ENCODE measurements around the gene PTPRN2. TPM values are rescaled to one million over a fixed set of nuclear protein-coding genes. Genes with fewer than 3 reads are reported as not detected.

PTPRN2 gene
- total RNA-seq, 1 experiment from 2014 or later, result 1.7 TPM

DNA sequence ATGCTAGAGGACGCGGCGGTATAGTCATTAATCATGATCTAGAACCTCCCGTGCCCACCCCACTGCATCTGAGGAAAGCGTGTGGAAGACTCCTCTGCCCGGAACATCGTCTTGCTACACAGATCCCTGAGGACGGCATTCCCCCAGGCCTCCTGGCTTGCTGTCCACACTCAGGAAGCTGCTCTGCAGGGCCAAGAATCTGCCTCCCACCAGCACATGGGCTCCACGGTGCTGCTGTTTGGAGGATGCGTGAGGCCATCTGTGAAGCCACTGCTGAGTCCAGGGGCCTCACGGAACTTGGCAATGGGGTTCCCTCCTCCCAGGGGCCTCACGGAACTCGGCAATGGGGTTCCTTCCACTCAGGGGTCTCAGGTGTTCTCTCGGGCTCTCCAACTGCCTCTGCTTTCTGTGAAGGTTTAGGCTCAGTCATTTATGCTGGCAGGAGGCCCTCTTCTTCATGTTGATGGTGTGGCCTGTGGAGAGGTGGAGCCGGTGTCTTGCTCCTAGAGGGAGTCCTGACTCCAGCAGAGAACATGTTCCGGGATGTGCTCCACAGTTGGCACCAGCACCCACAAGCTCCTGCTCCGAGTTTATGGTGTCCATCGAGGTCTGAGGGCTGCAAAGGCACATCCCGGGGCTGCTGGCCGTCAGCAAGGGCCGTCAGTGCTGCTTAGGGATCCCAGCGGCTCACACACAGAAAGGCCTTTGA lies 977.5 kb downstream of the PTPRN2 start:
- no peaks in the 10 kb centered on the region for H3K27me3 ChIP-seq (ENCODE audit: low read length)
- H3K79me2 ChIP-seq (ENCODE audit: low read length), result no peaks in the 10 kb centered on the region
- no peak overlapping the region for H3K27ac ChIP-seq (ENCODE audit: low read length)
- H3K9me3 ChIP-seq (ENCODE audit: low read length), result no peaks in the 10 kb centered on the region
- H3K4me1 ChIP-seq (ENCODE audit: low read length), result no peaks in the 10 kb centered on the region
- no peaks in the 10 kb centered on the region for H4K20me1 ChIP-seq (ENCODE audit: insufficient read depth, low read depth, low read length)
- no peak for DNase-seq
- H3K4me2 ChIP-seq (ENCODE audit: low read depth, low read length, poor library complexity, severe bottlenecking), result no peak overlapping the region
- no peak overlapping the region for H3K9ac ChIP-seq (ENCODE audit: low read length)
- no peaks in the 10 kb centered on the region for H3K36me3 ChIP-seq (ENCODE audit: insufficient read depth, low read length)
- no peaks in the 10 kb centered on the region for H3K9me2 ChIP-seq (replicated peaks; ENCODE audit: insufficient read depth, low read length)
- H3K4me3 ChIP-seq (ENCODE audit: low read length), result no peak overlapping the region
- H2AFZ ChIP-seq (ENCODE audit: low read length), result no peak overlapping the region

DNA sequence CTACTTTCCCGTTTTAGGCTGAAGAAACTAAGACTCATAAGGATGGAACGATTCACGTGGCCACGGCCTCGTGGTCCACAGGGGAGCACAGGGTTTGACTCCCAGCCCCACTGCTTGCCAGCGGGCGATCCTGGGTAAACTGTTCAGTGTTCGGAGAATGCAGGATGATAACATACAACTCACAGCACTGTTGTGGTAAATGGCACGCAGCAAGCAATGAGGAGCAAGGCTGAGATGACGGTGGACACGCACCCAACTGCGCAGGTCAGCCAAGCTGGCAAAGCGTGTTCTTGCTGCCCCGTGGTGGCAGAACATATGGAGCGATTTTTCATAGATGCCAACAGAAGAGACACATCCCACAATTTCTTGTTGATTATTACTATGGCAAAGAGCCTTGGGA lies 978.1 kb downstream of the PTPRN2 start:
- Histone ChIP-seq H3K4me2 (ENCODE audit: low read depth, low read length, poor library complexity, severe bottlenecking) (no peak overlapping the region), H2AFZ (ENCODE audit: low read length) (no peak overlapping the region), H3K9me2 (replicated peaks; ENCODE audit: insufficient read depth, low read length) (no peaks in the 10 kb centered on the region), H3K36me3 (ENCODE audit: insufficient read depth, low read length) (no peaks in the 10 kb centered on the region), H3K27me3 (ENCODE audit: low read length) (no peaks in the 10 kb centered on the region), H3K4me3 (ENCODE audit: low read length) (no peak overlapping the region), H3K9me3 (ENCODE audit: low read length) (no peaks in the 10 kb centered on the region), H4K20me1 (ENCODE audit: insufficient read depth, low read depth, low read length) (no peaks in the 10 kb centered on the region), H3K4me1 (ENCODE audit: low read length) (no peaks in the 10 kb centered on the region), H3K27ac (ENCODE audit: low read length) (no peak overlapping the region), H3K79me2 (ENCODE audit: low read length) (no peaks in the 10 kb centered on the region), H3K9ac (ENCODE audit: low read length) (no peak overlapping the region)
- no peak for DNase-seq

DNA sequence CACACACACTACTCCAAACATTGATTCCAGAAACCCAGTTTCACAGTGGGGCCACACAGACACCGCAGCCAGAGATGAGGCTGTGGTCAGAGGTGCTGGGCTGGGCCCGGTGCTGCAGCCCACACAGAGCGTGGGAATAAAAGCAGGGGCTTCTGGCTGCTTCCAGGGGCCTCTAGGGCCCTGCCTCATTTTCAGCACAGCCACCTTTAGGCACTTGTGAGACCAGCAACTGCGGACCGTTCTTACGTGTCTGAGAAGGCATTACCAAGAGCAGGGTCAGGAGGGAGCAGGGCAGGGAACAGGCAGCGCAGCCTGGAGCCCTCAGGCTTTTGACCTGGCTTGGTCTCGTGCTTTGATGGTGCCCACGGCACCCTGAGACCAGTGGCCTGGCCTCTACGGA lies 980.4 kb downstream of the PTPRN2 start:
- no peaks in the 10 kb centered on the region for H3K27me3 ChIP-seq (ENCODE audit: low read length)
- H2AFZ ChIP-seq (ENCODE audit: low read length), result no peak overlapping the region
- no peaks in the 10 kb centered on the region for H3K9me3 ChIP-seq (ENCODE audit: low read length)
- no peak for DNase-seq
- H3K79me2 ChIP-seq (ENCODE audit: low read length), result no peaks in the 10 kb centered on the region
- no peak overlapping the region for H3K4me3 ChIP-seq (ENCODE audit: low read length)
- no peaks in the 10 kb centered on the region for H4K20me1 ChIP-seq (ENCODE audit: insufficient read depth, low read depth, low read length)
- no peak overlapping the region for H3K9ac ChIP-seq (ENCODE audit: low read length)
- no peaks in the 10 kb centered on the region for H3K9me2 ChIP-seq (replicated peaks; ENCODE audit: insufficient read depth, low read length)
- no peak overlapping the region for H3K4me2 ChIP-seq (ENCODE audit: low read depth, low read length, poor library complexity, severe bottlenecking)
- H3K27ac ChIP-seq (ENCODE audit: low read length), result no peak overlapping the region
- H3K4me1 ChIP-seq (ENCODE audit: low read length), result no peaks in the 10 kb centered on the region
- no peaks in the 10 kb centered on the region for H3K36me3 ChIP-seq (ENCODE audit: insufficient read depth, low read length)

DNA sequence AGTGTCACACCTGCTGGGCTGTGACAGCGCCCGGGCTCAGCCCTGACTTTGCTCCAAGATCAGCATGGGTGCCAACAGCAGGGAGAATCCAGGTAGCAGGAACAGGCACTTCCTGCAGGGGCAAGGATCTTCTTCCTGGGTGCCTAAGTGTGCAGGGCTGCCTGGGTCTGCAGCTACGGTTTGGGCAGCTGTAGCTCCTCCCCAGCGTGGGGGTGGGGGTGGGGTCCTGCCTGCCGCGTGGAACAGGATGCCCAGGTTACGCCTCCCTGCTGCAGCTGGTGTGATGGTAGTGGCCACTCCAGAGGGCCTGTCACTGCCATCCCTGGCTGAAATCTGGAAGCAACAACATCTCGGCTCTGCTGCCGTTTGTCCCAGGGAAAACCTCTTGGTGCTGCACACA lies 981.5 kb downstream of the PTPRN2 start:
- Histone ChIP-seq H3K4me2 (ENCODE audit: low read depth, low read length, poor library complexity, severe bottlenecking) (no peak overlapping the region), H3K9ac (ENCODE audit: low read length) (no peak overlapping the region), H3K36me3 (ENCODE audit: insufficient read depth, low read length) (no peaks in the 10 kb centered on the region), H2AFZ (ENCODE audit: low read length) (no peak overlapping the region), H3K27ac (ENCODE audit: low read length) (no peak overlapping the region), H3K9me2 (replicated peaks; ENCODE audit: insufficient read depth, low read length) (no peaks in the 10 kb centered on the region), H3K9me3 (ENCODE audit: low read length) (no peaks in the 10 kb centered on the region), H3K4me3 (ENCODE audit: low read length) (no peak overlapping the region), H4K20me1 (ENCODE audit: insufficient read depth, low read depth, low read length) (no peaks in the 10 kb centered on the region), H3K79me2 (ENCODE audit: low read length) (no peaks in the 10 kb centered on the region), H3K4me1 (ENCODE audit: low read length) (no peaks in the 10 kb centered on the region), H3K27me3 (ENCODE audit: low read length) (no peaks in the 10 kb centered on the region)
- no peak for DNase-seq

DNA sequence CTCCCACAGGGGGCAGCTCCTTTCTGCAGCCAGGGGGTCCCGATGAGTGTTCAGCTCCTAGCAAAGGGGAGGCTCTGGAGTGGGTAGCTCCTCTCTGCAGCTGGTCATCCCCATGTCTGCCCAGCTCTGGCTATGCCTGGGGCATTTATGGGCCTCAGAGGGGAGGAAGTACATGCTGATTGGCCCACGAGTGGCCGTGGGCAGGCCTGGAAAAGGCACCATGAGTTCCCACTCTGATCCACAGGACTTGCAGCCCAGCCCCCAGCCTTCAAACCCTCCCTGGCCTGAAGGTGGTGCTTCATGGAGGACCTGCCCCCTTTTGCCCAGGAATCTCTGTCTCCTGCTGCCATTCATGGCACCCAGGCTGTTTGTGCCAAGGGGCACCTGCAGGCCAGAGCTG lies 982.0 kb downstream of the PTPRN2 start:
- H4K20me1 ChIP-seq (ENCODE audit: insufficient read depth, low read depth, low read length), result no peaks in the 10 kb centered on the region
- no peak for DNase-seq
- H3K4me2 ChIP-seq (ENCODE audit: low read depth, low read length, poor library complexity, severe bottlenecking), result no peak overlapping the region
- no peaks in the 10 kb centered on the region for H3K9me3 ChIP-seq (ENCODE audit: low read length)
- no peaks in the 10 kb centered on the region for H3K79me2 ChIP-seq (ENCODE audit: low read length)
- H2AFZ ChIP-seq (ENCODE audit: low read length), result no peak overlapping the region
- H3K4me1 ChIP-seq (ENCODE audit: low read length), result no peaks in the 10 kb centered on the region
- H3K27ac ChIP-seq (ENCODE audit: low read length), result no peak overlapping the region
- H3K36me3 ChIP-seq (ENCODE audit: insufficient read depth, low read length), result no peaks in the 10 kb centered on the region
- H3K9ac ChIP-seq (ENCODE audit: low read length), result no peak overlapping the region
- H3K9me2 ChIP-seq (replicated peaks; ENCODE audit: insufficient read depth, low read length), result no peaks in the 10 kb centered on the region
- no peak overlapping the region for H3K4me3 ChIP-seq (ENCODE audit: low read length)
- H3K27me3 ChIP-seq (ENCODE audit: low read length), result no peaks in the 10 kb centered on the region

DNA sequence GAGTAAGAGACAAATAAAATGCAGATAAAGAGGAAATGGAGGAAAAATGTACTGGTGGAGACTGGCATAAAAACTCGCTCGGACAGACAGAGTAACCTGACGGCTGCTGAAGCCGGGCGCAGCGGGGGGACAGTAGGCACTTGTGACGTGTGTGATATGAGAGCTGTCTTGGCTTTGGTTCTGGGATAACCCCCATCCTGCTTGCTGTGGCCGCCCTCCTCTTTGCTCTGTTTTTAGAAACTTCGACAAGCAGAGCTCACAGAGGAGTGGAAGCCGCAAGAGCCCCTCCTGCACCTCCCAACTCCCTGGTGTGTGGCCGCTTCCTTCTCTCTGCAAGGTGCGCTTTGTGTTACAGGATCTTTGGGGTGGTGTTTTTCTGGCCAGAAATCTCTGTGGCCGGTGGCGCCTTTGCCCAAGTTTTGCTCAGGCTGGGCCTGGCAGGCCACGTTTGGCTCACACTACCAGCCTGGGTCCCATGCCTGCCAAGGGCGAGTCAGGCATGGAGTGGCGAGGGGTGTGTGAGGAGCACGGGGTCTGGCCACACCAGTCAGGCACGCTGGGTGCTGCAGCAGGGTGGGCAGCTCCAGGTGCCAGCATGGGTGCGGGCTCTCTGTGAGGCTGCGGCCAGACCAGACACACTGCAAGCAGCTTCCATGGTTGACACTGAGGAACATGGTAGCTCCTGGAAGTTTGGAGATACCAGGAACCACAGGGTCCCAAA lies 982.8 kb downstream of the PTPRN2 start:
- no peaks in the 10 kb centered on the region for H3K79me2 ChIP-seq (ENCODE audit: low read length)
- no peak overlapping the region for H3K9ac ChIP-seq (ENCODE audit: low read length)
- no peaks in the 10 kb centered on the region for H3K9me3 ChIP-seq (ENCODE audit: low read length)
- H3K27ac ChIP-seq (ENCODE audit: low read length), result no peak overlapping the region
- H3K4me1 ChIP-seq (ENCODE audit: low read length), result no peaks in the 10 kb centered on the region
- no peaks in the 10 kb centered on the region for H3K27me3 ChIP-seq (ENCODE audit: low read length)
- H3K36me3 ChIP-seq (ENCODE audit: insufficient read depth, low read length), result no peaks in the 10 kb centered on the region
- no peak overlapping the region for H3K4me2 ChIP-seq (ENCODE audit: low read depth, low read length, poor library complexity, severe bottlenecking)
- no peak overlapping the region for H3K4me3 ChIP-seq (ENCODE audit: low read length)
- no peak for DNase-seq
- H4K20me1 ChIP-seq (ENCODE audit: insufficient read depth, low read depth, low read length), result no peaks in the 10 kb centered on the region
- no peaks in the 10 kb centered on the region for H3K9me2 ChIP-seq (replicated peaks; ENCODE audit: insufficient read depth, low read length)
- H2AFZ ChIP-seq (ENCODE audit: low read length), result no peak overlapping the region

DNA sequence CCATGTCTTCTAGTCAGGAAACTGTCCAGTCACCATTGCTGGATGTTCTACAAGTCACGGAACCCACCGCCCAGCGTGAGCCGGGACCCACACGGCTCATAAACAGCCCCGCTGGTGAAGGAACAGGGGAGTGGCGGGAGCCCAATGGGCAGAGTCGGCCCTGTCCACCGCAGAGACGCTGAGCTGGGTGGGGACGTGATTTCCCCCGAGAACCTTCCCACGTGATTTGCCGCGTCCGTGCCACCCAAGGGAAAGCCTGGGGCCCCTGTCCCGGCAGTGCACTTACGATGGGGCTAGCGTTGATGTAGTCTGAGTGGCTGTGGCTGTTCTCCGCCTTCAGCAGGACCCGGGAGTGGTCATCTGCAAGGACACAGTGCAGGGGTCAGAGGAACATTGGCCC lies 983.9 kb downstream of the PTPRN2 start:
- Histone ChIP-seq H3K27me3 (ENCODE audit: low read length) (no peaks in the 10 kb centered on the region), H3K4me1 (ENCODE audit: low read length) (no peaks in the 10 kb centered on the region), H3K9ac (ENCODE audit: low read length) (no peak overlapping the region), H3K79me2 (ENCODE audit: low read length) (no peaks in the 10 kb centered on the region), H3K4me2 (ENCODE audit: low read depth, low read length, poor library complexity, severe bottlenecking) (no peak overlapping the region), H3K27ac (ENCODE audit: low read length) (no peak overlapping the region), H3K4me3 (ENCODE audit: low read length) (no peak overlapping the region), H3K9me3 (ENCODE audit: low read length) (no peaks in the 10 kb centered on the region), H4K20me1 (ENCODE audit: insufficient read depth, low read depth, low read length) (no peaks in the 10 kb centered on the region), H2AFZ (ENCODE audit: low read length) (no peak overlapping the region), H3K36me3 (ENCODE audit: insufficient read depth, low read length) (no peaks in the 10 kb centered on the region), H3K9me2 (replicated peaks; ENCODE audit: insufficient read depth, low read length) (no peaks in the 10 kb centered on the region)
- no peak for DNase-seq

DNA sequence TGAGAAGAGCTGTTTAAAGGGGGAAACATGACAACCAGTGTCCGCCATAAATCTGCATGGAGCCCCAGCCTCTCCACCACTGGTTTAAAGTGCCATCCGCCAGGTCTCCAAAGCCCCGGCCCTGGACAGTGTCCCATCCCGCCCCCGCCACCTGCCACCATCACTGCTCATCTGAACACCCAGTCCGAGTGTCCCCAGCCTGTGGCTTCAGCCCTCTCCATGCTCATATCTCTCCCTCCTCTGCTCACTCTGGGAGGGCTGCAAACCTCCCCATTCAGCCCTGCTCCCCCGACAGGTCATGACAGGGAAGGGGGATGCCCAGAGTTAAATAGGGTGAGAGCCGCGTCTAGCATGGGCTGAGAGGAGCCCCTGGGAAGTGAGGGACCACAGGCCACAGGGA lies 984.6 kb downstream of the PTPRN2 start:
- Histone ChIP-seq H2AFZ (ENCODE audit: low read length) (no peak overlapping the region), H4K20me1 (ENCODE audit: insufficient read depth, low read depth, low read length) (no peaks in the 10 kb centered on the region), H3K4me1 (ENCODE audit: low read length) (no peaks in the 10 kb centered on the region), H3K27me3 (ENCODE audit: low read length) (no peaks in the 10 kb centered on the region), H3K27ac (ENCODE audit: low read length) (no peak overlapping the region), H3K79me2 (ENCODE audit: low read length) (no peaks in the 10 kb centered on the region), H3K9me2 (replicated peaks; ENCODE audit: insufficient read depth, low read length) (no peaks in the 10 kb centered on the region), H3K9me3 (ENCODE audit: low read length) (no peaks in the 10 kb centered on the region), H3K4me3 (ENCODE audit: low read length) (no peak overlapping the region), H3K36me3 (ENCODE audit: insufficient read depth, low read length) (no peaks in the 10 kb centered on the region), H3K9ac (ENCODE audit: low read length) (no peak overlapping the region), H3K4me2 (ENCODE audit: low read depth, low read length, poor library complexity, severe bottlenecking) (no peak overlapping the region)
- no peak for DNase-seq
